Activated CD4-positive, CD25-positive, alpha-beta regulatory T cell treated with anti-CD3 and anti-CD28 coated beads, Interleukin-2, amount 50 U/mL, for 16 hours (primary cell): ENCODE data around the gene PSG4.
"Not testable (repeated sequence)": the region's sequence is repeated elsewhere in the genome, so short reads cannot be mapped to it uniquely, and the experiment has no call there.

Experiments used
- DNase-seq: peaks from one replicate; pipeline ENCODE4 v3.0.0-alpha.2; 2020; ENCODE audit warnings: low read depth, low spot score

PSG4 gene

GRCh38 chr19:43205471-43206105, at the start of gene PSG4:
Gene PSG4 (minus strand): TSS chr19:43205638. CDS start chr19:43205536, 102 bp downstream.
- DNase-seq, result not testable (repeated sequence)

DNA sequence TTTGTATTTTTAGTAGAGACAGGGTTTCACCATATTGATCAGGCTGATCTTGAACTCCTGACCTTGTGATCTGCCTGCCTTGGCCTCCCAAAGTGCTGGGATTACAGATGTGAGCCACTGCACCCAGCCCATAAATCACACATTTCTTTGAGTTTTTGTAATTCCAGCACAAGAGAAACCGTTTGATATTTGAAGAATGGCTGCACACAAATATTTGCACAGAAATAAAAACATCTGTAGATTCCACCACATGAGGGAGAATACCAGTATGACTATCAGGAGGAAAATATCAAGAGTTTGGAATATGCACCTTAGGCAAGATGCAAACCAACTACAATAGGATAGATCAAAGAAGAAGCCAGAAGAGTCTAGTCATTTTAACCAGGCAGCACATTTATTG, 46.0 kb upstream of the PSG4 start:
- not testable (repeated sequence) for DNase-seq

GRCh38 chr19:43250296-43250695, 44.9 kb upstream of the PSG4 start:
- not testable (repeated sequence) for DNase-seq

DNA sequence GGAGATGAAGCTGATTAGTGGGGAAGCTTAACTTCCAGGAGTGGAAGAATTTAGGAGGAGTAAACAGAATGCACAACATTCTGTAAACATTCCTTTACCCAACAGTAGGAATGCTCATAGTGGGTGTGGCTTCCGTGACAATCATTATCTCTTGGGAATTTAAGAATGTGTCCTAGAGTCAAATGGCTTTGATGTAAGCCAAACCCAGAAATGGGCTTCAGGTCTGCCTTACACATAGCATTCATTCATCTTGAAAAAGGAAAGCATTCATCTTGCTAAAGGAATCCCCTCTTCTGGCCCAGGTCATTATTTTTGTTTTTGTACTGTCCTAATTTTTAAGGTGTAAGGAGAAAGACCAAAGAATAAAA, 43.2 kb upstream of the PSG4 start:
- not testable (repeated sequence) for DNase-seq

- not testable (repeated sequence) for DNase-seq
Measured at GRCh38 chr19:43247243-43247880, 41.9 kb upstream of the PSG4 start.

GRCh38 chr19:43245848-43246247, 40.4 kb upstream of the PSG4 start:
- DNase-seq, result not testable (repeated sequence)

DNA sequence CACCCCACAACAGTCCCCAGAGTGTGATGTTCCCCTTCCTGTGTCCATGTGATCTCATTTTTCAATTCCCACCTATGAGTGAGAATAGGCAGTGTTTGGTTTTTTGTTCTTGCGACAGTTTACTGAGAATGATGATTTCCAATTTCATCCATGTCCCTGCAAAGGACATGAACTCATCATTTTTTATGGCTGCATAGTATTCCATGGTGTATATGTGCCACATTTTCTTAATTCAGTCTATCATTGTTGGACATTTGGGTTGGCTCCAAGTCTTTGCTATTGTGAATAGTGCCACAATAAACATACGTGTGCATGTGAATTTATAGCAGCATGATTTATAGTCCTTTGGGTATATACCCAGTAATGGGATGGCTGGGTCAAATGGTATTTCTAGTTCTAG, 36.8 kb upstream of the PSG4 start:
- DNase-seq, result not testable (repeated sequence)

- not testable (repeated sequence) for DNase-seq
Measured at GRCh38 chr19:43238213-43238612, 32.8 kb upstream of the PSG4 start.

DNA sequence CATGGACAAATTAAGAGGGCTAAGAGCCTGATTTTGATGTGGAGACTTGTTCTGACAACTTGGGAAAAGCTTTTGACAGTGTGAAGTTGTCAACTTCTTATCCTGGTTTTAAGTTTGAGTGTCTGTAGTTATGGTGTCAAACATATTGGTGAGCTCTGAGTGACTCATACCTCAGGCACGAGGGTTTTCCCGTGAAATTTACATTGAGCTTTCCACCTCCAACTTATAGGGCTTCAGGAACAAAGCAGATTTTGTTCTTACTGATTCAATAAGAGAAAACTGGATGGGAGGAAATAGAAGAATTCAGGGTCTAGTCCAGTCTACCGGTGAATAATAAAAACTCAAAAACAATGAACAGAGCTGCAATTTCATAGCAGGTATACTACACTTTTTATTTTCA, 30.2 kb upstream of the PSG4 start:
- DNase-seq, result not testable (repeated sequence)

DNA sequence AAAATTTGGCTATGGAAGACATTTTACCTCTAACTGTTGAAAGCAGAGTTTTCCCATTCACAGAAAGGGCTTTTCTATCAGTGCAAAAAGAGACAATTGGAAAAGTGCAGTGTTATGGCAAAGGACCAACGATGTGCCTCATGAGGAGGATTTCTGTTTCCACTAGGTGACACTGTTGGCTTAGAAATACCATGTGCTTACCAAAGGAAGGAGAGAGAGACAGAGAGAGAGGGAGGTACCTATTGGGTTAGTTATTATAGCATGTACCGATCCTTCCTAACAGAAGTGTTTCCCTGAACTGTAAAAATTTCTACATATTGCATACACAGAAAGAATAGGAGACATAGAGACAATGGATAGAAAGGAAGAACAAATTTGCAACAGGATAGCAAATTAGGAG, 23.9 kb upstream of the PSG4 start:
- DNase-seq, result no peak

DNA sequence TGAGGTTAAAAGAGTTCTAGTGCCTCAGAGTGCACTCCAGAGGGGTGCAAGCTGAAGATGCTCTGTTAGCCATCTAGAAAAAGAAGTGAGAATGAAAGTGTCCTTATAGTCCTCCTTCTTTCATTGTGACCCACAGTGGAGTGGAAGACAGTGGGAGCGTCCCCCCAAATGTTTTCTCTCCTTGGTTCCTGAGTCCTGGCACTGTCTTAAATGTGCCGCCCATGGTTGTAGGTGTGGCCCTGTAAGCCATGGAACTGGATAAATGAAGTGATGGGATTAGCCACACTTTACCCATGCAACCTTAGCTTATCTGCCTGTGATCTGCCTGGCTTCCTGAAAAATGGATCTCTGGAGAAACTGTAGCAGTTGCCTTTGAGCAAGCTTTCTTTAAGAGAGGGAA, 23.3 kb upstream of the PSG4 start:
- not testable (repeated sequence) for DNase-seq

DNA sequence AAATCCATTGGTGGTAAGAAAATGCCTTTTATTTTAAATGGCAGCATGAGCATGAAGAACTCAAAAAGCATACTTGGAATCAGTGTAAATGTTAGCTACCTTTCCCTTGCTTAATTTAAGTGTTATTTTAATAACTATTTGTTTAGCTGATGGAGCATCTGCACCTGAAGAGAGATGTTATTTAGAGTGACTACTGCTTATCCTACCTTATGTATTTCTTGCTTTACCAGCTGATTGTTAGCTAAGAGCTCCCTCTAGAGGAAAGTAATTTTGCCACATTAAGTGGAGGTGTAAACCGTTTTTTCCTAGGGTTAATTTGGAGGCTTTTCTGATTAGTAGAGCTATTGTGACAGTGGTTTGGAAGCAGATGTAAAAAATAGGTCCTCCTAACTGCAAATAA, 21.5 kb upstream of the PSG4 start:
- not testable (repeated sequence) for DNase-seq

DNA sequence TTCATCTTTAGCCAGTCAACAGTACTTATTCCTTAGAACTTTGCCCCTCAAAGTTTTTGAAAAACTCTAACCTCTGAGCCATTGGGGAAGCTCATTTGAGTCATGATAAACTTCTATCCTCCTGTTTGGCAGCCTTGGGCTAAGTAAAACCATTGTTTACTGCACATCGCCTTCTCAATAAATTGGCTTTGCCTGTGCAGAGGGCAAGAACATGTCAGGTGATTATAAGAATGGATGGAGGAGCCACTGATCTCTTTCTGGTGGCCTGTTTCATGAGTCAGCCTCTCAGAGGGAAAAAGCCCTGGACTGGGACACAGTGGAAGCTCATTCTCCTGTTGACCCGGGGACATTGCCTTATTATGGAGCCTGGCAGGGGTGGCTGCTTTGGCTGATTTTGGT, 19.4 kb upstream of the PSG4 start:
- no peak for DNase-seq

GRCh38 chr19:43224201-43224854, 18.9 kb upstream of the PSG4 start:
- not testable (repeated sequence) for DNase-seq

DNA sequence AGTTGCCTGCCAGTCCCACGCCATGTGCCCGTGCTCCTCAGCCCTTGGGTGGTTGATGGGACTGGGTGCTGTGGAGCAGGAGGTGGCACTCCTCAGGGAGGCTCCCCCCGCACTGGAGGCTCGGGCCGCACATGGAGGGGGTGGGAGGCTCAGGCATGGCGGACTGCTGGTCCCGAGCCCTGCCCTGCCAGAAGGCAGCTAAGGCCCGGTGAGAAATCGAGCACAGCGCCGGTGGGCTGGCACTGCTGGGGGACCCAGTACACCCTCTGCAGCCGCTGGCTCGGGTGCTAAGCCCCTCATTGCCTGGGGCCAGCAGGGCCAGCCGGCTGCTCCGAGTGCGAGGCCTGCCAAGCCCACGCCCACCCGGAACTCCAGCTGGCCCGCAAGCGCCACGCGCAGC, 16.5 kb upstream of the PSG4 start:
- DNase-seq, result not testable (repeated sequence)

GRCh38 chr19:43219136-43219535, 13.7 kb upstream of the PSG4 start:
- DNase-seq, result not testable (repeated sequence)

GRCh38 chr19:43215881-43216280, 10.4 kb upstream of the PSG4 start:
- DNase-seq, result not testable (repeated sequence)

- DNase-seq, result no peak
Measured at GRCh38 chr19:43207991-43208390, 2.6 kb upstream of the PSG4 start.

DNA sequence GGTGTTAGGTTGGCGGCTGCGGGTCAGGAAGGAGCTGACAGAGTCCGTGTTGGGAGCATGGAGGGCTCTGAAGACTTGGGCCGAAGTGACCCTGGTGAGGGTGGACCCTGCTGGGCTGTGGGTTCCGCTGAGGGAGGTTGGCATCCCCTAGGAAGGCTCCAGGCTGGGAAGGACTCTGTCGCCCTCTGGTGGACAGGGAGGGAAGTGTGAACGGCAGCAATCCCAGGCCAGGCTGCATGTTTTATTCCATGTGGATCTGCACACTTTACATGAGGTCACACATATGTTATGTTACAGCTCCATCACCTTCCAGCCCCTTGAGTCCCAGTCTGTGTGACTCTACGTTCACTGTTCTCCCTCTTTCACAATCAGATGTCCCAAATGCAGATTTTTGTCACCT, 1.7 kb upstream of the PSG4 start:
- not testable (repeated sequence) for DNase-seq

DNA sequence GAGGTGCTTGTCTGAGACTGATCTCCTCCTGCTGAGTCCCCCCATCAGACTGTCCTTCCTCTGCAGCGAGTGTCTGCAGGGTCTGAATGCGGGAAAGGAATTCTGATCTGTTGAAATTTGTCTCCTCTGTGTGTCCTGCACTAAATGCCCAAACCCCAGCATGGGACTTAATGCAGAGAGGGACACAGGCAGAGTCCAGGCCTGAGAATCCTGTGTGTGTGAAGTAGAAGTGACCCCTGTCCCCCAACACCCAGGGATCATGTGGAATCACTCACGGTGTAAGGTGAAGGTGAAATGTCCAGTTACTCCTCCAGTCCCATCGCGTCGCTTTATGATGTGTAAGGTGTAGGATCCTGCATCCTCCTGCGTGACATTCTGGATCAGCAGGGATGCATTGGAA, 1.8 kb downstream of the PSG4 start:
- not testable (repeated sequence) for DNase-seq

GRCh38 chr19:43201891-43202290, 3.5 kb downstream of the PSG4 start:
- DNase-seq, result not testable (repeated sequence)

- DNase-seq, result not testable (repeated sequence)
Measured at GRCh38 chr19:43201337-43201801, 4.1 kb downstream of the PSG4 start.
